Trophoblast cell (in vitro differentiated cells and primary cell): ENCODE measurements around the gene PRKCE.

Experiments
- DNase-seq, 2 donors: peaks; one replicate each; pipeline ENCODE4 v3.0.0-alpha.2; 2016
- H2AFZ ChIP-seq: 2 replicates; pipeline ENCODE4 v1.6.1; 2013; ENCODE audit warnings: low read length, moderate library complexity, mild to moderate bottlenecking; ENCODE audit not compliant: insufficient read depth, poor library complexity
- H2AK5ac ChIP-seq: 2 replicates; pipeline ENCODE4 v1.6.1; 2013; ENCODE audit warnings: mild to moderate bottlenecking, low read length
- H2BK120ac ChIP-seq: 2 replicates; pipeline ENCODE4 v1.6.1; 2013; ENCODE audit warnings: low read length, mild to moderate bottlenecking, moderate library complexity; ENCODE audit not compliant: insufficient read depth, poor library complexity
- H2BK12ac ChIP-seq: 2 replicates; pipeline ENCODE4 v1.6.1; 2013; ENCODE audit warnings: mild to moderate bottlenecking, low read length, moderate library complexity
- H2BK5ac ChIP-seq: 2 replicates; pipeline ENCODE4 v1.6.1; 2013; ENCODE audit warnings: low read length, low read depth, moderate library complexity, mild to moderate bottlenecking; ENCODE audit not compliant: poor library complexity
- H3K14ac ChIP-seq: 2 replicates; pipeline ENCODE4 v1.6.1; 2013; ENCODE audit warnings: mild to moderate bottlenecking, low read length
- H3K18ac ChIP-seq: 2 replicates; pipeline ENCODE4 v1.6.1; 2013; ENCODE audit warnings: mild to moderate bottlenecking, low read length
- H3K23ac ChIP-seq: 2 replicates; pipeline ENCODE4 v1.6.1; 2013; ENCODE audit warnings: low read length
- H3K27ac ChIP-seq: 2 replicates; pipeline ENCODE4 v1.5.1; 2013; ENCODE audit warnings: low read depth, mild to moderate bottlenecking, inconsistent platforms, low read length, moderate library complexity
- H3K27me3 ChIP-seq: 2 replicates; pipeline ENCODE4 v1.6.1; 2013; ENCODE audit warnings: inconsistent platforms, mild to moderate bottlenecking, low read length, moderate library complexity; ENCODE audit not compliant: insufficient read depth
- H3K36me3 ChIP-seq, 2 experiments: 1 replicate in 1 of 2; 2 replicates in 1 of 2; pipeline ENCODE4 v1.6.1; 2013; ENCODE audit warnings: low read length in 2 of 2, mild to moderate bottlenecking in 2 of 2, moderate library complexity in 1 of 2; ENCODE audit not compliant: insufficient read depth in 2 of 2, control insufficient read depth in 1 of 2
- H3K4ac ChIP-seq: 2 replicates; pipeline ENCODE4 v1.6.1; 2013; ENCODE audit warnings: low read depth, mild to moderate bottlenecking, low read length, moderate library complexity
- H3K4me1 ChIP-seq, 2 experiments: 1 replicate in 1 of 2; 2 replicates in 1 of 2; pipeline ENCODE4 v1.6.1; 2013; ENCODE audit warnings: low read length in 2 of 2, mild to moderate bottlenecking in 2 of 2, moderate library complexity in 1 of 2; ENCODE audit not compliant: insufficient read depth in 2 of 2, control insufficient read depth in 1 of 2
- H3K4me2 ChIP-seq: 2 replicates; pipeline ENCODE4 v1.6.1; 2013; ENCODE audit warnings: inconsistent platforms, mild to moderate bottlenecking, low read length, moderate library complexity
- H3K4me3 ChIP-seq: 2 replicates; pipeline ENCODE4 v1.5.1; 2013; ENCODE audit warnings: mild to moderate bottlenecking, low read depth, low read length, inconsistent platforms
- H3K79me1 ChIP-seq: one replicate; pipeline ENCODE4 v1.6.1; 2013; ENCODE audit warnings: low read length
- H3K79me2 ChIP-seq: 2 replicates; pipeline ENCODE4 v1.6.1; 2013; ENCODE audit warnings: low read length, mild to moderate bottlenecking; ENCODE audit not compliant: control insufficient read depth, insufficient read depth, poor library complexity
- H3K9ac ChIP-seq: 2 replicates; pipeline ENCODE4 v1.6.1; 2013; ENCODE audit warnings: mild to moderate bottlenecking, low read length
- H3K9me3 ChIP-seq: 2 replicates; pipeline ENCODE4 v1.6.1; 2013; ENCODE audit warnings: low read depth, mild to moderate bottlenecking, control low read depth, inconsistent platforms, low read length; ENCODE audit not compliant: insufficient read depth
- H4K12ac ChIP-seq: 2 replicates; pipeline ENCODE4 v1.6.1; 2013; ENCODE audit warnings: low read depth, mild to moderate bottlenecking, low read length, moderate library complexity
- H4K8ac ChIP-seq: 2 replicates; pipeline ENCODE4 v1.6.1; 2013; ENCODE audit warnings: low read depth, mild to moderate bottlenecking, low read length, moderate library complexity
- H4K91ac ChIP-seq: one replicate; pipeline ENCODE4 v1.6.1; 2013; ENCODE audit warnings: low read depth, mild to moderate bottlenecking, low read length, moderate library complexity
- WGBS: extraction: QIAGEN DNeasy Blood & Tissue Kit; methylation state at CpG from one replicate; pipeline ENCODE4 v1.1.7; 2013; ENCODE audit warnings: missing lambda C conversion rate; ENCODE audit not compliant: insufficient read length, insufficient coverage; ENCODE audit errors: extremely low coverage; 5-methylcytosine and 5-hydroxymethylcytosine counted together

The PRKCE gene

DNA sequence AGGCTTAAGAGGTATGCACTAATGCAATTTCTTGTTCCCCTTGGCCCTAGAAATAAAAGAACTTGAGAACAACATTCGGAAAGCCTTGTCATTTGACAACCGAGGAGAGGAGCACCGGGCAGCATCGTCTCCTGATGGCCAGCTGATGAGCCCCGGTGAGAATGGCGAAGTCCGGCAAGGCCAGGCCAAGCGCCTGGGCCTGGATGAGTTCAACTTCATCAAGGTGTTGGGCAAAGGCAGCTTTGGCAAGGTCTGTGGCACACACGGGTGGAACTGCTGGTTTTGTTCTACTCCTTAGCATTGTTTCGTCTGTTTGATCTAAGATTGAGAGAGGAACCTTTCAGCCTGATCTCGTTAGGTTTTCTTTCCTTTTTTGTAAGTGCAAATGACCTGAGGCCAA is 355.9 kb downstream of the PRKCE start:
- Histone ChIP-seq H2BK12ac (peak overlapping the region; percentile 88), H3K4me3 (no peak overlapping the region), H3K4me1 (peaks cover 5 to 6% of the 10 kb centered on the region in 2 experiments), H4K8ac (no peak overlapping the region), H2AFZ (no peak overlapping the region), H4K12ac (no peak overlapping the region), H2BK120ac (peak overlapping the region; percentile 37), H3K27me3 (no peaks in the 10 kb centered on the region), H3K23ac (no peak overlapping the region), H3K18ac (peak overlapping the region; percentile 43), H3K36me3 (no peaks in the 10 kb centered on the region), H3K14ac (peak overlapping the region; percentile 31), H3K79me1 (peaks cover 6% of the 10 kb centered on the region), H2BK5ac (peak overlapping the region; percentile 74), H3K9ac (no peak overlapping the region), H3K4me2 (no peak overlapping the region), H2AK5ac (peak overlapping the region; percentile 73), H3K9me3 (no peaks in the 10 kb centered on the region), H4K91ac (peak overlapping the region; percentile 63), H3K4ac (no peak overlapping the region), H3K79me2 (no peaks in the 10 kb centered on the region), H3K27ac (no peak overlapping the region)
- no CpG with 5 or more reads among the region's 11 CpGs for WGBS
- no peak for DNase-seq

GRCh38 chr2:46008091-46008870 is 356.8 kb downstream of the PRKCE start:
- Histone ChIP-seq H3K4me2 (no peak overlapping the region), H3K27ac (no peak overlapping the region), H3K79me1 (peaks cover 8% of the 10 kb centered on the region), H3K18ac (peak overlapping the region; percentile 46), H3K4ac (peak overlapping the region; percentile 15), H3K27me3 (no peaks in the 10 kb centered on the region), H3K4me3 (no peak overlapping the region), H4K91ac (peak overlapping the region; percentile 64), H3K9me3 (no peaks in the 10 kb centered on the region), H4K12ac (no peak overlapping the region), H3K14ac (peak overlapping the region; percentile 62), H2BK5ac (peak overlapping the region; percentile 45), H4K8ac (no peak overlapping the region), H3K23ac (no peak overlapping the region), H2AK5ac (no peak overlapping the region), H2BK120ac (peak overlapping the region; percentile 74), H2AFZ (no peak overlapping the region), H3K79me2 (no peaks in the 10 kb centered on the region), H2BK12ac (peak overlapping the region; percentile 90), H3K4me1 (peaks cover 5 to 6% of the 10 kb centered on the region in 2 experiments), H3K36me3 (no peaks in the 10 kb centered on the region), H3K9ac (no peak overlapping the region)
- WGBS: no CpG with 5 or more reads among the region's 5 CpGs
- peak in 1 of 2 donors; percentile 25 for DNase-seq

- Histone ChIP-seq H3K4ac (no peak overlapping the region), H3K27me3 (no peaks in the 10 kb centered on the region), H3K4me1 (peaks cover 5 to 6% of the 10 kb centered on the region in 2 experiments), H4K12ac (no peak overlapping the region), H3K4me2 (no peak overlapping the region), H3K4me3 (no peak overlapping the region), H3K18ac (no peak overlapping the region), H2BK120ac (no peak overlapping the region), H2AFZ (no peak overlapping the region), H3K23ac (no peak overlapping the region), H2BK5ac (no peak overlapping the region), H4K91ac (no peak overlapping the region), H3K36me3 (no peaks in the 10 kb centered on the region), H2AK5ac (no peak overlapping the region), H3K9me3 (no peaks in the 10 kb centered on the region), H3K79me1 (peaks cover 8% of the 10 kb centered on the region), H3K79me2 (no peaks in the 10 kb centered on the region), H3K27ac (no peak overlapping the region), H2BK12ac (no peak overlapping the region), H4K8ac (no peak overlapping the region), H3K14ac (no peak overlapping the region), H3K9ac (no peak overlapping the region)
- no CpG with 5 or more reads among the region's 2 CpGs for WGBS
- DNase-seq: no peak
Measured at GRCh38 chr2:46009315-46009714, 357.8 kb downstream of the PRKCE start.

- Histone ChIP-seq H3K4me1 (peaks cover 6 to 8% of the 10 kb centered on the region in 2 experiments), H3K36me3 (no peaks in the 10 kb centered on the region), H3K23ac (no peak overlapping the region), H3K4me2 (no peak overlapping the region), H2AK5ac (no peak overlapping the region), H4K91ac (no peak overlapping the region), H3K4ac (no peak overlapping the region), H2BK12ac (no peak overlapping the region), H3K18ac (no peak overlapping the region), H3K27me3 (no peaks in the 10 kb centered on the region), H2AFZ (no peak overlapping the region), H3K9ac (no peak overlapping the region), H3K14ac (no peak overlapping the region), H4K12ac (no peak overlapping the region), H3K79me2 (no peaks in the 10 kb centered on the region), H3K4me3 (no peak overlapping the region), H3K9me3 (no peaks in the 10 kb centered on the region), H2BK5ac (no peak overlapping the region), H2BK120ac (no peak overlapping the region), H3K27ac (no peak overlapping the region), H3K79me1 (peaks cover 10% of the 10 kb centered on the region), H4K8ac (no peak overlapping the region)
- DNase-seq: no peak
- WGBS: no CpG with 5 or more reads among the region's 2 CpGs
Measured at GRCh38 chr2:46009772-46010171, 358.3 kb downstream of the PRKCE start.
